Esophagus muscularis mucosa (tissue), 4 donors: ENCODE data around the gene PLCL1.

Experiments
- EP300 ChIP-seq: sonication (generic); formaldehyde crosslinking; IDR thresholded peaks from one replicate; pipeline ENCODE4 v1.6.1; 2017; ENCODE audit warnings: antibody characterized with exemption
- POLR2AphosphoS5 ChIP-seq, 2 donors: sonication (generic); formaldehyde crosslinking; IDR thresholded peaks; one replicate each; pipeline ENCODE4 v1.6.1; 2017; ENCODE audit warnings: antibody characterized with exemption in 2 of 2
- TF ChIP-seq, protein P1 (sequence below), 3 experiments: fragments of 200-600 bp in 2 of 3; fragments of 450-650 bp in 1 of 3; sonication (generic) in 2 of 3; IDR thresholded peaks; one replicate each; pipeline ENCODE4 v1.5.1; 2017 to 2019; ENCODE audit warnings: antibody characterized with exemption in 3 of 3, mild to moderate bottlenecking in 2 of 3, moderate library complexity in 1 of 3

DNA sequence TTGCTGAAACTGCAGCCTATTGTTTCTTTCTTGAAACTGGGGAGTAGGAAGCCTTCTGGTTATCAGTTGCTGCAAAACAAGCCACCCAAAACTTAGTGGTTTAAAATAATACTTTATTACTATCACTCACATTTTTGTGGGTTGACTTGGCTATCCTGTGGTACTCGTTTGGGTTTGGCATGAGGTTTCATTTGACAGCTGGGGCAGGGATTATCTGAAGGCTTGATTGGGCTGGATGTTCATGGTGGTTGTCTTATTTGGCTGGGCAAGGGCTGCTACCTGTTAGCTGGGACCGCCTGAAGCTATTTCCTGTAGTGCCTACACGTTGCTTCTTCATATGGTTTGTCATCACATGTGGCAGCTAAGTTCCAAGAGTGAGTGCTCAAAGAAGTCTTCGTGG is 122.3 kb downstream of the PLCL1 start:
- TF ChIP-seq EP300 = no peak
- TF ChIP-seq, protein P1, sequence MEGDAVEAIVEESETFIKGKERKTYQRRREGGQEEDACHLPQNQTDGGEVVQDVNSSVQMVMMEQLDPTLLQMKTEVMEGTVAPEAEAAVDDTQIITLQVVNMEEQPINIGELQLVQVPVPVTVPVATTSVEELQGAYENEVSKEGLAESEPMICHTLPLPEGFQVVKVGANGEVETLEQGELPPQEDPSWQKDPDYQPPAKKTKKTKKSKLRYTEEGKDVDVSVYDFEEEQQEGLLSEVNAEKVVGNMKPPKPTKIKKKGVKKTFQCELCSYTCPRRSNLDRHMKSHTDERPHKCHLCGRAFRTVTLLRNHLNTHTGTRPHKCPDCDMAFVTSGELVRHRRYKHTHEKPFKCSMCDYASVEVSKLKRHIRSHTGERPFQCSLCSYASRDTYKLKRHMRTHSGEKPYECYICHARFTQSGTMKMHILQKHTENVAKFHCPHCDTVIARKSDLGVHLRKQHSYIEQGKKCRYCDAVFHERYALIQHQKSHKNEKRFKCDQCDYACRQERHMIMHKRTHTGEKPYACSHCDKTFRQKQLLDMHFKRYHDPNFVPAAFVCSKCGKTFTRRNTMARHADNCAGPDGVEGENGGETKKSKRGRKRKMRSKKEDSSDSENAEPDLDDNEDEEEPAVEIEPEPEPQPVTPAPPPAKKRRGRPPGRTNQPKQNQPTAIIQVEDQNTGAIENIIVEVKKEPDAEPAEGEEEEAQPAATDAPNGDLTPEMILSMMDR (IDR thresholded peaks at IDR 0.05) = no peak
- no peak for TF ChIP-seq POLR2AphosphoS5 (IDR thresholded peaks at IDR 0.05)
